ENCODE measurements around the gene KCMF1.

Gene KCMF1

GRCh38 chr2:84931384-84931821, 39.6 kb upstream of the KCMF1 start:
- H3K4me3 ChIP-seq (ENCODE audit: low read length): no peak overlapping the region
- DNase-seq (ENCODE audit: low read depth): no peak
- TF ChIP-seq CTCF (conservative IDR thresholded peaks at IDR 0.05; ENCODE audit: low read depth, low read length): no peak

- TF ChIP-seq CTCF (conservative IDR thresholded peaks at IDR 0.05; ENCODE audit: low read depth, low read length): no peak
- no peak overlapping the region for H3K4me3 ChIP-seq (ENCODE audit: low read length)
- DNase-seq (ENCODE audit: low read depth): no peak
These were observed 32.6 kb upstream of the KCMF1 start for GRCh38 chr2:84938194-84938879.

GRCh38 chr2:84939426-84940087, 31.4 kb upstream of the KCMF1 start:
- DNase-seq (ENCODE audit: low read depth): no peak
- TF ChIP-seq CTCF (conservative IDR thresholded peaks at IDR 0.05; ENCODE audit: low read depth, low read length): no peak
- H3K4me3 ChIP-seq (ENCODE audit: low read length): no peak overlapping the region

- DNase-seq (ENCODE audit: low read depth): no peak
- no peak for TF ChIP-seq CTCF (conservative IDR thresholded peaks at IDR 0.05; ENCODE audit: low read depth, low read length)
- no peak overlapping the region for H3K4me3 ChIP-seq (ENCODE audit: low read length)
These were observed 30.9 kb upstream of the KCMF1 start for GRCh38 chr2:84940088-84940470.

GRCh38 chr2:84940831-84941412, 30.0 kb upstream of the KCMF1 start:
- no peak overlapping the region for H3K4me3 ChIP-seq (ENCODE audit: low read length)
- DNase-seq (ENCODE audit: low read depth): no peak
- no peak for TF ChIP-seq CTCF (conservative IDR thresholded peaks at IDR 0.05; ENCODE audit: low read depth, low read length)

GRCh38 chr2:84942166-84942565, 28.8 kb upstream of the KCMF1 start:
- no peak overlapping the region for H3K4me3 ChIP-seq (ENCODE audit: low read length)
- TF ChIP-seq CTCF (conservative IDR thresholded peaks at IDR 0.05; ENCODE audit: low read depth, low read length): no peak
- DNase-seq (ENCODE audit: low read depth): no peak

Measured in retinal pigment epithelial cell (primary cell).